ENCODE measurements around the gene RTN4R. TPM values are rescaled to one million over a fixed set of nuclear protein-coding genes. Genes with fewer than 3 reads are reported as not detected.

RTN4R gene
- total RNA-seq, 2 donors from 2014 or later, result 0.66 to 1.8 TPM

GRCh38 chr22:20211409-20211996 is 56.6 kb downstream of the RTN4R start:
- Histone ChIP-seq H3K27me3 (no peaks in the 10 kb centered on the region), H3K36me3 (replicated peaks in 1 of 2; ENCODE audit: insufficient read depth in 1 of 2, low read depth in 2 of 2) (no peaks in the 10 kb centered on the region), H3K9me3 (no peaks in the 10 kb centered on the region), H3K4me1 (peaks cover 56% of the 10 kb centered on the region), H3K4me3 (no peak overlapping the region), H3K27ac (peak overlapping the region in 2 of 4 donors; percentile 33 to 48)
- WGBS, 2 donors, result 73 to 82% methylated on average over 8 to 9 of the region's 10 CpGs
- no peak for DNase-seq
- TF ChIP-seq POLR2A (IDR thresholded peaks at IDR 0.05), result no peak
- no peak for TF ChIP-seq CTCF (IDR thresholded peaks at IDR 0.05)
- intact Hi-C loops (cut with DNase I), result no loop called here
- ATAC-seq, result no peak

GRCh38 chr22:20210473-20211059 is 57.6 kb downstream of the RTN4R start:
- DNase-seq (no peak), ATAC-seq (no peak)
- Histone ChIP-seq H3K27ac (no peak overlapping the region), H3K27me3 (no peaks in the 10 kb centered on the region), H3K36me3 (replicated peaks in 1 of 2; ENCODE audit: insufficient read depth in 1 of 2, low read depth in 2 of 2) (no peaks in the 10 kb centered on the region), H3K9me3 (no peaks in the 10 kb centered on the region), H3K4me3 (no peak overlapping the region), H3K4me1 (peaks cover 65% of the 10 kb centered on the region)
- TF ChIP-seq CTCF (IDR thresholded peaks at IDR 0.05), result no peak
- no peak for TF ChIP-seq POLR2A (IDR thresholded peaks at IDR 0.05)
- intact Hi-C loops (cut with DNase I), result no loop called here
- 62 to 90% methylated on average over 2 to 6 of the region's 9 CpGs for WGBS, 2 donors

DNA sequence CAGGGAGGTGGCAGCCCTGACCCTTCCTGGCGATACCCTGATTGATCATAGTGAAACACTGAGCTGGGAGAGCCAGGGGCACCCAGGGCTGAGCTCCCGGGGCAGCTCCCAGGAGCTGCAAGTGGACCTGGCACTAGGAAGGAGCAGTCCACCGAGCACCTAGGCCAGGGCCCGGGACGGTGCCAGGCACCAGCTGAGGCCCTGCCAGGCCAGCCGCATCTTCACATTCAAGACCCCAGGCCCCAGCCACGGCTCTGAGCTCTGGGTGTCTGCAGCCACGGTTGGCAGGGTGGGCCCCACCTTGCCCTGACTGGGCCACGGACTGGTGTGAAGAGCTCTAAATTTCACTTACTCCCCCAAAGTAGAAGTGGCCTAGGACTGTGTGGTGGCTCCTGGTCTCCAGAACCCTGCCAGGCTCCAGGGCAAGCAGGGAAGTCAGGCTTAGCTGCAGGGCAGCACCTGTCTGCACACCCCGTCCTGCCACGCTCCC is 58.3 kb downstream of the RTN4R start:
- intact Hi-C loops (cut with DNase I), result no loop called here
- Histone ChIP-seq H3K36me3 (replicated peaks in 1 of 2; ENCODE audit: insufficient read depth in 1 of 2, low read depth in 2 of 2) (no peaks in the 10 kb centered on the region), H3K27me3 (no peaks in the 10 kb centered on the region), H3K4me3 (no peak overlapping the region), H3K9me3 (no peaks in the 10 kb centered on the region), H3K27ac (no peak overlapping the region), H3K4me1 (peaks cover 73% of the 10 kb centered on the region)
- TF ChIP-seq CTCF (IDR thresholded peaks at IDR 0.05) (no peak), POLR2A (IDR thresholded peaks at IDR 0.05) (no peak)
- ATAC-seq (no peak), DNase-seq (no peak)
- 90 to 92% methylated on average over 2 to 8 of the region's 11 CpGs for WGBS, 2 donors

GRCh38 chr22:20208713-20209310 is 59.3 kb downstream of the RTN4R start:
- Histone ChIP-seq H3K4me1 (peaks cover 83% of the 10 kb centered on the region), H3K36me3 (replicated peaks in 1 of 2; ENCODE audit: insufficient read depth in 1 of 2, low read depth in 2 of 2) (no peaks in the 10 kb centered on the region), H3K27me3 (no peaks in the 10 kb centered on the region), H3K9me3 (no peaks in the 10 kb centered on the region), H3K4me3 (no peak overlapping the region), H3K27ac (peak overlapping the region in 2 of 4 donors; percentile 10 to 52)
- TF ChIP-seq CTCF (IDR thresholded peaks at IDR 0.05), result no peak
- TF ChIP-seq POLR2A (IDR thresholded peaks at IDR 0.05), result no peak
- ATAC-seq, result peak; percentile 8
- peak; percentile 26 to 51 (median 41) for DNase-seq
- intact Hi-C loops (cut with DNase I), result no loop called here
- WGBS, 2 donors, result 56 to 58% methylated on average over 11 to 15 of the region's 15 CpGs
